Common myeloid progenitor, CD34-positive (primary cell): Measurements from ENCODE around the gene WLS.
A peak's percentile ranks its signal among the peaks of the same experiment; 100 is the strongest.

Experiments used
- CTCF ChIA-PET: fragments of 350-600 bp; sonication (Branson Sonifier 250); formaldehyde crosslinking; loops from one replicate; lab custom pipeline; 2021; ENCODE audit warnings: antibody characterized with exemption; lab: Charles Lee
- POLR2A ChIA-PET: fragments of 350-600 bp; sonication (Branson Sonifier 250); formaldehyde crosslinking; loops from one replicate; lab custom pipeline; 2021; ENCODE audit warnings: antibody characterized with exemption; lab: Charles Lee
- DNase-seq, 3 donors: peaks; one replicate each; pipeline versions ENCODE4 v3.0.0 to v3.0.0-alpha.2; 2013
- H3K27ac ChIP-seq, 2 experiments: 1 replicate in 1 of 2; 2 replicates in 1 of 2; pipeline ENCODE4 v1.7.0; 2013; ENCODE audit warnings: inconsistent platforms in 2 of 2, low read length in 2 of 2, mild to moderate bottlenecking in 2 of 2, low read depth in 1 of 2, moderate library complexity in 1 of 2; ENCODE audit not compliant: severe bottlenecking in 2 of 2, insufficient read depth in 1 of 2, poor library complexity in 1 of 2
- H3K27me3 ChIP-seq, 5 experiments: replicated peaks in 2 of 5; 1 replicate in 3 of 5; 2 replicates in 2 of 5; pipeline versions ENCODE4 v1.6.1 to v1.7.0; 2013; ENCODE audit warnings: low read length in 4 of 5, mild to moderate bottlenecking in 2 of 5, moderate library complexity in 2 of 5, inconsistent platforms in 1 of 5; ENCODE audit not compliant: insufficient read depth in 5 of 5, control insufficient read depth in 4 of 5
- H3K36me3 ChIP-seq, 4 experiments: 1 replicate in 2 of 4; 2 replicates in 2 of 4; pipeline versions ENCODE4 v1.6.1 to v1.7.0; 2013; ENCODE audit warnings: low read length in 3 of 4, control low read depth in 1 of 4, mild to moderate bottlenecking in 1 of 4; ENCODE audit not compliant: control insufficient read depth in 4 of 4, insufficient read depth in 4 of 4
- H3K4me1 ChIP-seq, 4 experiments: 1 replicate in 3 of 4; 2 replicates in 1 of 4; pipeline versions ENCODE4 v1.6.1 to v1.7.1; 2013; ENCODE audit warnings: low read length in 3 of 4, mild to moderate bottlenecking in 3 of 4, control low read depth in 1 of 4, inconsistent platforms in 1 of 4, moderate library complexity in 1 of 4; ENCODE audit not compliant: control insufficient read depth in 4 of 4, insufficient read depth in 4 of 4; ENCODE audit errors: control extremely low read depth in 1 of 4
- H3K4me3 ChIP-seq, 7 experiments: 1 replicate in 4 of 7; 2 replicates in 3 of 7; pipeline versions ENCODE4 v1.5.1 to v1.7.0; 2013; ENCODE audit warnings: mild to moderate bottlenecking in 7 of 7, low read length in 6 of 7, moderate library complexity in 6 of 7, inconsistent platforms in 2 of 7, low read depth in 2 of 7, control low read depth in 1 of 7; ENCODE audit not compliant: insufficient read depth in 4 of 7, control insufficient read depth in 1 of 7; ENCODE audit errors: extremely low read depth in 1 of 7
- H3K9me3 ChIP-seq, 5 experiments: 1 replicate in 4 of 5; 2 replicates in 1 of 5; pipeline versions ENCODE4 v1.6.1 to v1.7.1; 2013; ENCODE audit warnings: low read length in 4 of 5, mild to moderate bottlenecking in 2 of 5, inconsistent platforms in 1 of 5, low read depth in 1 of 5, moderate library complexity in 1 of 5; ENCODE audit not compliant: control insufficient read depth in 4 of 5, insufficient read depth in 2 of 5; ENCODE audit errors: control extremely low read depth in 1 of 5
- WGBS: methylation state at CpG from one replicate; pipeline ENCODE4 v1.1.5; 2013; ENCODE audit not compliant: insufficient coverage; 5-methylcytosine and 5-hydroxymethylcytosine counted together

The WLS gene

DNA sequence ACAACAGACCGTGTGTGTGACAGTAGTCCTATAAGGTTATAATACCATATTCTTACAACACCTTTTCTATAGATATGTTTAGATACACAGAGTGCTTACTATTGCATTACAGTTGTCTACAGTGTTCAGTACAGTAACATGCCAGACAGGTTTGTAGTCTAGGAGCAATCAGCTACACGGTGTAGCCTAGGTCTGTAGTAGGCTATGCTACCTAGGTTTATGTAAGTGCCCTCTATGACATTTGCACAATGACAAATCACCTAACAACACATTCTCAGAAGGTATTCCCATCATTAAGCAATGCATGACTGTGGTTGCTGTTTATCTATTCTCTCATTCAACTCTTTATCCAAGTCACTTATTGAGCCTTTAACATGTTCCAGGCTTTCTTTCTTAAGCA, 1.8 kb upstream of the WLS start:
- no peak for DNase-seq
- ChIA-PET POLR2A (no interaction called here), CTCF (no interaction called here)
- H3K4me1 ChIP-seq: peaks cover 3 to 24% (median 15%) of the 10 kb centered on the region in 4 experiments
- peaks cover 30 to 60% (median 47%) of the 10 kb centered on the region in 5 experiments for H3K27me3 ChIP-seq
- peaks cover 0 to 3% (median 0%) of the 10 kb centered on the region in 5 experiments for H3K9me3 ChIP-seq
- no peaks in the 10 kb centered on the region for H3K36me3 ChIP-seq
- no peak overlapping the region for H3K4me3 ChIP-seq
- H3K27ac ChIP-seq: no peak overlapping the region
- WGBS: 80% methylated on average over 1 of the region's 2 CpGs

DNA sequence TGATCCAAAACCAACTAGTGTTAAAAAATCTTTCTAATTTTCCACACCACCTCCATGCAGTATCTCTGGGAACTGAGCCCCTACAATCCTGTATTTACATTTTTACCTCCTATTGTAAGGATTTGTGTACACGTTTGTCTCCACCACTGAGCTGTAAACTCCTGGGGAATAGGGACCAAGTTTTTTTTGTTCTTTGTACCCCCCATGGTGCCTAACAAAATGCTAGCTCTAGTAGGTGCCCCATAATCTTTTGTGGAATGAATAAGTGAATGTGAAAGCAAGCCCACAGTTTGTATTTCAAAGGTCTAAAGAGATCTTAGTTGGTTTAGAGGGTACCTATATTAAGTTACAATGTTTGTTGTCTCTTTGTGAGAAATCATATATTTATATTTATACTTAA, 879 bp upstream of the WLS start:
- no peaks in the 10 kb centered on the region for H3K36me3 ChIP-seq
- ChIA-PET POLR2A (no interaction called here), CTCF (no interaction called here)
- H3K4me1 ChIP-seq: peaks cover 3 to 24% (median 15%) of the 10 kb centered on the region in 4 experiments
- WGBS: no CpG with 5 or more reads among the region's 1 CpG
- no peak overlapping the region for H3K27ac ChIP-seq
- no peak overlapping the region for H3K4me3 ChIP-seq
- H3K27me3 ChIP-seq: peaks cover 30 to 67% (median 49%) of the 10 kb centered on the region in 5 experiments
- DNase-seq: no peak
- peaks cover 0 to 1% (median 0%) of the 10 kb centered on the region in 5 experiments for H3K9me3 ChIP-seq

DNA sequence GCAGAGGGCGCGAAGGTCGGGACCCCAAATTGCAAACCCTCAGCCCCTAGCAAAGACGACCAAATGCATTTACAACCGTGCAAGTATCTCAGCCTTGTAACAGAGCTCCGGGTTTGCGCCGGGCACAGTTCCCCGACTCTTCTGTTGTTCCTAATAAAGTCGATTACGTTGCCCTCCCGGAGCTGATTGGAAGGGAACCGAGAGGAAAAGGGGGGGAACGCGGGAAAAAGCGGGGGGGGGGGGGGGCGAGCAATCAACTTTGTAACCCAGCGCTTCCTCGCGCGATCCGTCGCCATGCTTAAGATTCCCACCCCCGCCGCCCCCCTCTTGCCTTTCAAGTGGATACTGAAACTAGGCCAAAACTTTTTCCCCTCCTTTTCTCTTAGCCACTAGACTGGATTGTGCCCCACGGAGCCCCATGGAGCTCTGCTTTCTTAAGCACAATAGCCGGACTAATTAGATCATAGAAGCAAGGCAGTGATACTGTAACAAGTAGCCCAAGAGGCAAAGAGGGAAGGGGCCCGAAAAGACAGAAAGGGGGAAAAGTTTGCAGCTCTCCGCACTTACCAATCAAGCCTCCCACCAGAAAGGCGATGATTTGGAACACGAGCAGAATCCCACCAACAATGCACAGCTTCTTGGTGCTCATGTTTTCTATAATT, 565 bp downstream of the WLS start:
- DNase-seq: peak in 2 of 3 donors; percentile 32 to 44
- Histone ChIP-seq H3K27me3 (peaks cover 32 to 73% (median 49%) of the 10 kb centered on the region in 5 experiments), H3K4me1 (peaks cover 3 to 24% (median 15%) of the 10 kb centered on the region in 4 experiments), H3K27ac (no peak overlapping the region), H3K9me3 (peaks cover 0 to 1% (median 0%) of the 10 kb centered on the region in 5 experiments), H3K4me3 (peak overlapping the region in 5 of 7 experiments; percentile 34 to 78 (median 71)), H3K36me3 (no peaks in the 10 kb centered on the region)
- WGBS: 0% methylated on average over 20 of the region's 31 CpGs
- CTCF ChIA-PET: interaction anchor here (0.6 to 0.9 kb wide), 2 partner anchors 112 to 341 kb away, joined by 3 to 4 read pairs; no protein-coding TSS in a partner anchor
- POLR2A ChIA-PET: interaction anchor here (0.7 kb wide), 1 partner anchor 1990 kb away, joined by 3 read pairs; the partner anchor contains the start of gene SRSF11

DNA sequence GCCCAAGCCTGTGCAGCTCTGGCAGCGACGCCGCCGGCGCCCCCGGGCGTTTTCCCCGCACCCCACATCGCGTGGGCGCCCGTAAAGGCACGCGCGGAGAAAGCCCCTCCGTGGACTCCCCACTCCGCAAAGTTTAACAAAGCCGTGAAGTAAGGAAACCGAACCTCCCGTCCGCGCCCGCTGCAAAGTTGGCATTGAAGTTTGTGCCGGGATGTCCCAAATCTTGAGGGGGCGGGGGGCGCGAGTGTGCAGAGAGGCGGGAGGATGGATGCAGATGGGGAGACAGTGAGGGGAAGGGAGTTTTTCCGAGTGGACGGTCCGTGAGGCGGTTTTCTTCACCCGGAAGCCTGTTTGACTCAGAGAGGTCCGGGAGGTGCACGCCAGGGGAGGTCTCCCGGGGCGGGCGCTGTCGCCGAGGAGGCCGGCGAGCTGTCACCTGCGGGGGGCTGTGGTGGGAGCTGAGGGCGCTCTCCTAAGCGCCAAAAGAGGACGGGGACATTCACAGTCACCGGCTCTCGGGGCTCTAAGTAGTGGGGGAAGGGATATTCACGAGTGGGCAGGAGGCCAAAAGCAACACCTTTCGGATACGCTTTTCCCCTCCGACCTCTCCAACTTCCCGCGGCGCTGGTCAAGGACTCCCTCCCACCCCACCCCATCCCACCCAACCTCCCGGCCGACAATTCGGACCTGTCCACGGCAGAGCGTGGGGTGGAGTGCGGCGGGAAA, 1.3 kb downstream of the WLS start:
- ChIA-PET CTCF (interaction anchor here (0.9 to 1.2 kb wide), 2 partner anchors 111 to 114 kb away, joined by 3 read pairs; no protein-coding TSS in a partner anchor), POLR2A (interaction anchor here (0.7 kb wide), 1 partner anchor 1990 kb away, joined by 3 read pairs; the partner anchor contains the start of gene SRSF11)
- H3K9me3 ChIP-seq: peaks cover 0 to 1% (median 0%) of the 10 kb centered on the region in 5 experiments

DNA sequence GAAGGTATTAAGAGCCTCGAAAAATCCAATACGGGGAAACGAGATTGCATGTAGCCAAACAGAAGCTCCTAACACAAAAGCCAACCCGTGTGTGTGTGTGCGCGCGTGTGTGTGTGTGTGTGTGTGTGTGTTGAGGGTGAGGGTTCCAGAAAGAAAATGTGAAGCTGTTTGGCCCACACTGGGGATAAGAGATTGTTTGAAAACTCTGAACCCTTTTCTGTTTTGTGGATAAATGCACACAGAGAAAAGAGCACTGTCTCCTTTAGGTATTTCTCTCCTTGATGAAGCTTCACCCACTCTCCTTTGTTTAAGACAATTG, 1.9 kb downstream of the WLS start:
- H3K9me3 ChIP-seq: peaks cover 0 to 1% (median 0%) of the 10 kb centered on the region in 5 experiments
- H3K27me3 ChIP-seq: peaks cover 30 to 69% (median 44%) of the 10 kb centered on the region in 5 experiments
- H3K4me1 ChIP-seq: peaks cover 3 to 24% (median 15%) of the 10 kb centered on the region in 4 experiments
- peak overlapping the region in 1 of 7 experiments; percentile 78 for H3K4me3 ChIP-seq
- DNase-seq: peak in 1 of 3 donors; percentile 10
- ChIA-PET POLR2A (no interaction called here), CTCF (interaction anchor here (1.2 kb wide), 1 partner anchor 115 kb away, joined by 3 read pairs; no protein-coding TSS in a partner anchor)
- 47% methylated on average over 7 of the region's 7 CpGs for WGBS
- no peaks in the 10 kb centered on the region for H3K36me3 ChIP-seq
- no peak overlapping the region for H3K27ac ChIP-seq

More for the DNA sequence above, 1.3 kb downstream of the WLS start:
- DNase-seq: peak in 1 of 3 donors; percentile 33
- under 1% methylated on average over 37 of the region's 62 CpGs for WGBS
- Histone ChIP-seq H3K27me3 (peaks cover 32 to 72% (median 48%) of the 10 kb centered on the region in 5 experiments), H3K27ac (no peak overlapping the region), H3K4me1 (peaks cover 3 to 24% (median 15%) of the 10 kb centered on the region in 4 experiments), H3K4me3 (peak overlapping the region in 5 of 7 experiments; percentile 34 to 78 (median 71)), H3K36me3 (no peaks in the 10 kb centered on the region)

DNA sequence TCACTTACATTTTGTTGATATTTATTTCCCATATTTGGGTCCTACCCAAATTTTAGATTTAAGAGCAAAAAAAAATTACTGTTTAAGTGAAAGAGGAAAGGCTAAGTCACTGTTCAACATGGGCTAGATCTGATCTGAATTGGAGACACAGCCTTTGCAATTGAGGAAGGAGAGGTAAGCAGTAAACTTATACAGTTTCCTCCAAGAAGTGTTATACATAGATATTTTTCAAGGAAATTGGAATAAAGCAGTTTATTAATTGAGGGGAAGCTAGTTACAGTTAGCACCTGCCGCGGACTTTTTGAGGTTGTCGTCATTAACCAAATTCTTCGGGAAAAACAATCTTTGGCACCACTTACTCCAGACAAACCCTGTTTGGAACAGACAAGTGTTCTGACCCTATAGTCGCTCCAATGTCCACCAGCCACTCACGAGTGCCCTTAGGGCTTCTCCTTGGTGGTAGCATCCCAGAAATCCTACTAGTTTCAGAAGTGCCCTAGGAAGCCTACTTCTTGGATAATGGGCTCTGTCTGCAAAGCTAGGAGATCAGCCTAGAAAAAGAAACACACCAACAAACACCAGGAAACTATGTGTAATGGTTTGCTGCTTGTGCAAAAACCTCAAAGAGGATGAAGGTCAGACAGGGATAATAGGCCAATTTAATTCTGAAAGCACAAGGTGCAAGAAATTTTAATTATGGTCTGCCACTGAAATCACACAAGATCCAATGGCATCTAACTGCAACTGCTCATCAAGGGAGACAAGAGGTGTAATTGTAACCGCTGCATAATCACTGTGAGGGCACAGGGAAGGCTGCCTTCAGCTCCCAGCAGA, 2.5 kb downstream of the WLS start:
- Histone ChIP-seq H3K27me3 (peaks cover 27 to 69% (median 42%) of the 10 kb centered on the region in 5 experiments), H3K9me3 (peaks cover 0 to 1% (median 0%) of the 10 kb centered on the region in 5 experiments), H3K4me1 (peaks cover 3 to 24% (median 15%) of the 10 kb centered on the region in 4 experiments), H3K4me3 (peak overlapping the region in 1 of 7 experiments; percentile 37), H3K27ac (no peak overlapping the region), H3K36me3 (no peaks in the 10 kb centered on the region)
- DNase-seq: peak in 1 of 3 donors; percentile 25
- WGBS: 73% methylated on average over 7 of the region's 7 CpGs
- ChIA-PET POLR2A (no interaction called here), CTCF (interaction anchor here (1.2 kb wide), 1 partner anchor 116 kb away, joined by 3 read pairs; no protein-coding TSS in a partner anchor)
